ENCODE measurements around the gene PEX14.

PEX14 gene

GRCh38 chr1:10610901-10611600, 136.3 kb downstream of the PEX14 start:
- intact Hi-C loops (cut with DNase I), result loop anchor here (10.0 kb wide), 1 partner anchor 244 kb away; no protein-coding TSS in a partner anchor

GRCh38 chr1:10612436-10613160, 137.8 kb downstream of the PEX14 start:
- peak in 1 of 10 donors; percentile 56 for DNase-seq
- intact Hi-C loops (cut with DNase I), result loop anchor here (10.0 kb wide), 1 partner anchor 242 kb away; no protein-coding TSS in a partner anchor

More at GRCh38 chr1:10610901-10611600, 136.3 kb downstream of the PEX14 start:
- no peak for DNase-seq

GRCh38 chr1:10613340-10613739, 138.6 kb downstream of the PEX14 start:
- intact Hi-C loops (cut with DNase I), result loop anchor here (10.0 kb wide), 1 partner anchor 241 kb away; no protein-coding TSS in a partner anchor
- peak in 1 of 10 donors; percentile 53 for DNase-seq

GRCh38 chr1:10613861-10614260, 139.1 kb downstream of the PEX14 start:
- DNase-seq, result peak in 1 of 10 donors; percentile 21
- intact Hi-C loops (cut with DNase I), result loop anchor here (10.0 kb wide), 1 partner anchor 241 kb away; no protein-coding TSS in a partner anchor

GRCh38 chr1:10614377-10615225, 139.9 kb downstream of the PEX14 start:
- DNase-seq, result peak in 2 of 10 donors; percentile 55 to 60
- intact Hi-C loops (cut with DNase I), result loop anchor here (10.0 kb wide), 1 partner anchor 240 kb away; no protein-coding TSS in a partner anchor

GRCh38 chr1:10615332-10615731, 140.6 kb downstream of the PEX14 start:
- DNase-seq, result peak in 4 of 10 donors; percentile 27 to 88 (median 57)
- intact Hi-C loops (cut with DNase I), result loop anchor here (10.0 kb wide), 1 partner anchor 239 kb away; no protein-coding TSS in a partner anchor

GRCh38 chr1:10615932-10616671, 141.4 kb downstream of the PEX14 start:
- peak in 3 of 10 donors; percentile 83 to 90 (median 88) for DNase-seq
- intact Hi-C loops (cut with DNase I), result loop anchor here (10.0 kb wide), 1 partner anchor 239 kb away; no protein-coding TSS in a partner anchor

- intact Hi-C loops (cut with DNase I), result loop anchor here (10.0 kb wide), 1 partner anchor 238 kb away; no protein-coding TSS in a partner anchor
- DNase-seq, result peak in 1 of 10 donors; percentile 11
These were observed 141.9 kb downstream of the PEX14 start for GRCh38 chr1:10616696-10617095.

GRCh38 chr1:10617318-10617717, 142.6 kb downstream of the PEX14 start:
- intact Hi-C loops (cut with DNase I), result loop anchor here (10.0 kb wide), 1 partner anchor 237 kb away; no protein-coding TSS in a partner anchor

GRCh38 chr1:10617931-10618885, 143.5 kb downstream of the PEX14 start:
- intact Hi-C loops (cut with DNase I), result loop anchor here (10.0 kb wide), 1 partner anchor 237 kb away; no protein-coding TSS in a partner anchor
- peak in 2 of 10 donors; percentile 21 to 69 for DNase-seq

More at GRCh38 chr1:10617318-10617717, 142.6 kb downstream of the PEX14 start:
- peak in 1 of 10 donors; percentile 31 for DNase-seq

GRCh38 chr1:10620776-10621175, 146.0 kb downstream of the PEX14 start:
- DNase-seq, result peak in 4 of 10 donors; percentile 40 to 87 (median 64)
- intact Hi-C loops (cut with DNase I), result no loop called here

GRCh38 chr1:10621906-10622305, 147.2 kb downstream of the PEX14 start:
- intact Hi-C loops (cut with DNase I), result no loop called here
- peak in 4 of 10 donors; percentile 7 to 67 (median 48) for DNase-seq

- intact Hi-C loops (cut with DNase I), result no loop called here
- peak in 4 of 10 donors; percentile 4 to 57 (median 32) for DNase-seq
These were observed 148.3 kb downstream of the PEX14 start for GRCh38 chr1:10622910-10623685.

GRCh38 chr1:10623686-10624145, 149.0 kb downstream of the PEX14 start:
- peak in 4 of 10 donors; percentile 6 to 54 (median 25) for DNase-seq
- intact Hi-C loops (cut with DNase I), result no loop called here

- intact Hi-C loops (cut with DNase I), result no loop called here
- DNase-seq, result peak in 4 of 10 donors; percentile 22 to 73 (median 52)
These were observed 149.7 kb downstream of the PEX14 start for GRCh38 chr1:10624256-10625050.

- intact Hi-C loops (cut with DNase I), result no loop called here
- peak in 3 of 10 donors; percentile 10 to 68 (median 21) for DNase-seq
These were observed 150.3 kb downstream of the PEX14 start for GRCh38 chr1:10625076-10625475.
